A673 (cell line): Measurements from ENCODE around the gene INPP4B. TPM values are rescaled to one million over a fixed set of nuclear protein-coding genes. Genes with fewer than 3 reads are reported as not detected.

Experiments
- BruUV-seq: library from RNA; stranded (reverse); fragments of 400-500 nt; replicated peaks from 2 replicates; lab custom pipeline; 2021; lab: Mats Ljungman, UMichigan
- CTCF ChIA-PET: fragments of 300-600 bp; sonication (Branson Sonifier 250); formaldehyde crosslinking; loops from one replicate; lab custom pipeline; 2022; ENCODE audit warnings: antibody characterized with exemption; lab: Charles Lee
- POLR2A ChIA-PET: fragments of 300-600 bp; sonication (Branson Sonifier 250); formaldehyde crosslinking; loops from one replicate; lab custom pipeline; 2022; ENCODE audit warnings: antibody characterized with exemption; ENCODE audit not compliant: low non-redundant PET; lab: Charles Lee
- DNase-seq: peaks from one replicate; pipeline ENCODE4 v3.0.0-alpha.2; 2015; ENCODE audit warnings: low spot score
- H3K27ac ChIP-seq: fragments of 200-600 bp; sonication (generic); 2 replicates; pipeline ENCODE4 v1.5.1; 2016; ENCODE audit warnings: mixed run types, low read depth, mild to moderate bottlenecking, mixed read lengths, antibody characterized with exemption, low read length; ENCODE audit not compliant: poor library complexity, severe bottlenecking
- H3K27me3 ChIP-seq: fragments of 200-600 bp; sonication (generic); replicated peaks from 2 replicates; pipeline ENCODE4 v1.6.1; 2017; ENCODE audit warnings: mixed run types, low read depth, mild to moderate bottlenecking, mixed read lengths, antibody characterized with exemption, low read length; ENCODE audit not compliant: insufficient read depth, poor library complexity
- H3K36me3 ChIP-seq: fragments of 200-600 bp; sonication (generic); 2 replicates; pipeline ENCODE4 v1.6.1; 2016; ENCODE audit warnings: mixed run types, mild to moderate bottlenecking, mixed read lengths, antibody characterized with exemption, low read length; ENCODE audit not compliant: insufficient read depth, poor library complexity, severe bottlenecking
- H3K4me1 ChIP-seq: fragments of 200-600 bp; sonication (generic); 2 replicates; pipeline ENCODE4 v1.6.1; 2017; ENCODE audit warnings: mixed run types, mild to moderate bottlenecking, mixed read lengths, antibody characterized with exemption, low read length; ENCODE audit not compliant: insufficient read depth, poor library complexity, severe bottlenecking
- H3K4me3 ChIP-seq: fragments of 200-600 bp; sonication (generic); 2 replicates; pipeline ENCODE4 v1.5.1; 2016; ENCODE audit warnings: low read depth, mixed run types, mild to moderate bottlenecking, mixed read lengths, low read length; ENCODE audit not compliant: poor library complexity, severe bottlenecking
- H3K9me3 ChIP-seq: fragments of 200-600 bp; sonication (generic); 2 replicates; pipeline ENCODE4 v1.6.1; 2016; ENCODE audit warnings: mixed run types, low read depth, mild to moderate bottlenecking, mixed read lengths, antibody characterized with exemption, low read length; ENCODE audit not compliant: poor library complexity, severe bottlenecking
- CTCF ChIP-seq: fragments of 300-800, 200-600 bp; sonication (generic); conservative IDR thresholded peaks from 2 replicates; pipeline ENCODE4 v1.5.1; 2017; ENCODE audit warnings: low read depth, mild to moderate bottlenecking, antibody characterized with exemption, low read length, moderate library complexity, mixed read lengths
- EZH2 ChIP-seq: fragments of 200-600 bp; sonication (generic); IDR thresholded peaks from 2 replicates; pipeline ENCODE4 v1.6.1; 2017; ENCODE audit warnings: borderline replicate concordance, low read depth, mild to moderate bottlenecking, mixed read lengths, antibody characterized with exemption, low read length; ENCODE audit not compliant: poor library complexity, severe bottlenecking
- intact Hi-C: fragments of 100-400 bp; cut with micrococcal nuclease; formaldehyde crosslinking; loops from one replicate; pipeline ENCODE4 v1.10.0; 2022; ENCODE audit not compliant: unreplicated experiment
- total RNA-seq: library from RNA; stranded (reverse); gene quantifications from 2 replicates; pipeline ENCODE4 v1.2.3, GENCODE V29; 2021

INPP4B gene
- total RNA-seq, 1 experiment from 2014 or later = 13.1 TPM

- Histone ChIP-seq H3K27ac (no peak overlapping the region), H3K4me3 (no peak overlapping the region), H3K27me3 (no peaks in the 10 kb centered on the region), H3K4me1 (no peaks in the 10 kb centered on the region), H3K9me3 (no peaks in the 10 kb centered on the region), H3K36me3 (no peaks in the 10 kb centered on the region)
- ChIA-PET CTCF (no interaction called here), POLR2A (no interaction called here)
- intact Hi-C loops = loop anchor here (10.0 kb wide), 1 partner anchor 610 kb away; no protein-coding TSS in a partner anchor
- no TSS peak for BruUV-seq
- TF ChIP-seq CTCF (no peak), EZH2 (no peak)
- DNase-seq = peak; percentile 10
Measured at GRCh38 chr4:142875117-142875516, 29.0 kb upstream of the INPP4B start.

GRCh38 chr4:142874684-142875083 lies 28.6 kb upstream of the INPP4B start:
- Histone ChIP-seq H3K27me3 (no peaks in the 10 kb centered on the region), H3K9me3 (no peaks in the 10 kb centered on the region), H3K4me3 (no peak overlapping the region), H3K27ac (no peak overlapping the region), H3K36me3 (no peaks in the 10 kb centered on the region), H3K4me1 (no peaks in the 10 kb centered on the region)
- no peak for DNase-seq
- TF ChIP-seq EZH2 (no peak), CTCF (no peak)
- ChIA-PET POLR2A (no interaction called here), CTCF (no interaction called here)
- BruUV-seq = no TSS peak
- intact Hi-C loops = loop anchor here (10.0 kb wide), 1 partner anchor 610 kb away; no protein-coding TSS in a partner anchor

- H3K9me3 ChIP-seq = no peaks in the 10 kb centered on the region
- ChIA-PET CTCF (no interaction called here), POLR2A (no interaction called here)
- intact Hi-C loops = no loop called here
- no peak overlapping the region for H3K27ac ChIP-seq
- no peaks in the 10 kb centered on the region for H3K4me1 ChIP-seq
- H3K27me3 ChIP-seq = no peaks in the 10 kb centered on the region
- no TSS peak for BruUV-seq
- H3K36me3 ChIP-seq = no peaks in the 10 kb centered on the region
- TF ChIP-seq EZH2 (no peak), CTCF (no peak)
- H3K4me3 ChIP-seq = no peak overlapping the region
- DNase-seq = no peak
Measured at GRCh38 chr4:142866685-142867084, 20.6 kb upstream of the INPP4B start.
